ENCODE data around the gene GPR45.

GPR45 gene

GRCh38 chr2:105254531-105255210 is 13.1 kb downstream of the GPR45 start:
- DNase-seq: no peak

GRCh38 chr2:105255979-105256378 is 14.4 kb downstream of the GPR45 start:
- DNase-seq: no peak

- no peak for DNase-seq
Measured at GRCh38 chr2:105256431-105257047, 15.0 kb downstream of the GPR45 start.

GRCh38 chr2:105257981-105258380 is 16.4 kb downstream of the GPR45 start:
- no peak for DNase-seq

GRCh38 chr2:105258835-105259350 is 17.4 kb downstream of the GPR45 start:
- DNase-seq: no peak

- DNase-seq: no peak
Measured at GRCh38 chr2:105261061-105261460, 19.5 kb downstream of the GPR45 start.

- no peak for DNase-seq
Measured at GRCh38 chr2:105262651-105263091, 21.1 kb downstream of the GPR45 start.

- DNase-seq: no peak
Measured at GRCh38 chr2:105269426-105269825, 27.9 kb downstream of the GPR45 start.

- DNase-seq: no peak
Measured at GRCh38 chr2:105271393-105272045, 30.0 kb downstream of the GPR45 start.

GRCh38 chr2:105272176-105272575 is 30.6 kb downstream of the GPR45 start:
- no peak for DNase-seq

- no peak for DNase-seq
Measured at GRCh38 chr2:105274046-105274445, 32.5 kb downstream of the GPR45 start.

GRCh38 chr2:105278654-105279053 is 37.1 kb downstream of the GPR45 start:
- no peak for DNase-seq

- DNase-seq: no peak
Measured at GRCh38 chr2:105279126-105279525, 37.6 kb downstream of the GPR45 start.

GRCh38 chr2:105280281-105280680 is 38.7 kb downstream of the GPR45 start:
- DNase-seq: no peak

GRCh38 chr2:105283532-105283931 is 42.0 kb downstream of the GPR45 start:
- DNase-seq: no peak

- DNase-seq: peak; percentile 69
Measured at GRCh38 chr2:105287692-105288091, 46.1 kb downstream of the GPR45 start.

GRCh38 chr2:105288133-105288532 is 46.6 kb downstream of the GPR45 start:
- no peak for DNase-seq

- no peak for DNase-seq
Measured at GRCh38 chr2:105290981-105291660, 49.6 kb downstream of the GPR45 start.

- no peak for DNase-seq
Measured at GRCh38 chr2:105291981-105292380, 50.4 kb downstream of the GPR45 start.

Data from OCI-M1 (cell line).